Keratinocyte (primary cell): ENCODE data around the gene ERC1. TPM values are rescaled to one million over a fixed set of nuclear protein-coding genes. Genes with fewer than 3 reads are reported as not detected.

ENCODE experiments used
- DNase-seq: peaks from one replicate; pipeline ENCODE4 v3.0.0-alpha.2; 2011; ENCODE audit warnings: low read depth, missing footprints, low spot score
- FAIRE-seq: peaks from 2 replicates; lab custom pipeline; 2011; peaks lifted over from hg19 to GRCh38; lab: Jason Lieb, UNC
- H2AFZ ChIP-seq: 2 replicates; pipeline ENCODE4 v1.6.0; 2012; ENCODE audit warnings: low read length, control low read depth, inconsistent platforms; ENCODE audit not compliant: control insufficient read depth
- H3K27ac ChIP-seq: 2 replicates; pipeline ENCODE4 v1.5.1; 2011; ENCODE audit warnings: low read length; ENCODE audit not compliant: control insufficient read depth, insufficient read depth
- H3K27me3 ChIP-seq: 3 replicates; pipeline ENCODE4 v1.6.0; 2011; ENCODE audit warnings: low read length; ENCODE audit not compliant: control insufficient read depth, insufficient read depth; ENCODE audit errors: extremely low read depth
- H3K36me3 ChIP-seq, 2 experiments: 2 replicates in 1 of 2; 3 replicates in 1 of 2; pipeline ENCODE4 v1.5.1; 2011; ENCODE audit warnings: low read length in 2 of 2, mild to moderate bottlenecking in 1 of 2; ENCODE audit not compliant: control insufficient read depth in 2 of 2, insufficient read depth in 2 of 2; ENCODE audit errors: extremely low read depth in 1 of 2
- H3K4me1 ChIP-seq: 3 replicates; pipeline ENCODE4 v1.5.1; 2011; ENCODE audit warnings: low read length; ENCODE audit not compliant: control insufficient read depth, insufficient read depth; ENCODE audit errors: extremely low read depth
- H3K4me2 ChIP-seq: 3 replicates; pipeline ENCODE4 v1.6.0; 2011; ENCODE audit warnings: low read depth, low read length; ENCODE audit not compliant: control insufficient read depth, insufficient read depth; ENCODE audit errors: extremely low read depth
- H3K4me3 ChIP-seq, 3 experiments: fragments of 200-600 bp in 1 of 3; sonication (generic) in 1 of 3; 2 replicates in 2 of 3; 3 replicates in 1 of 3; pipeline ENCODE4 v1.5.1; 2011 to 2016; ENCODE audit warnings: low read length in 3 of 3, mild to moderate bottlenecking in 3 of 3, control low read depth in 2 of 3, inconsistent platforms in 1 of 3, low read depth in 1 of 3, mixed read lengths in 1 of 3, mixed run types in 1 of 3, moderate library complexity in 1 of 3; ENCODE audit not compliant: control insufficient read depth in 2 of 3, insufficient read depth in 2 of 3; ENCODE audit errors: extremely low read depth in 1 of 3
- H3K79me2 ChIP-seq: 2 replicates; pipeline ENCODE4 v1.6.0; 2012; ENCODE audit warnings: low read length; ENCODE audit not compliant: control insufficient read depth, insufficient read depth
- H3K9ac ChIP-seq: 3 replicates; pipeline ENCODE4 v1.6.0; 2011; ENCODE audit warnings: low read length; ENCODE audit not compliant: control insufficient read depth, insufficient read depth; ENCODE audit errors: extremely low read depth
- H3K9me1 ChIP-seq: 3 replicates; pipeline ENCODE4 v1.6.0; 2011; ENCODE audit warnings: low read length; ENCODE audit not compliant: control insufficient read depth, insufficient read depth; ENCODE audit errors: extremely low read depth
- H3K9me3 ChIP-seq: 2 replicates; pipeline ENCODE4 v1.5.1; 2012; ENCODE audit warnings: low read depth, low read length; ENCODE audit not compliant: control insufficient read depth
- H4K20me1 ChIP-seq: 3 replicates; pipeline ENCODE4 v1.6.0; 2011; ENCODE audit warnings: low read length; ENCODE audit not compliant: control insufficient read depth, insufficient read depth; ENCODE audit errors: extremely low read depth
- EZH2 ChIP-seq: IDR thresholded peaks from one replicate; pipeline ENCODE4 v1.6.1; 2012; ENCODE audit warnings: inconsistent platforms, mild to moderate bottlenecking, low read length, moderate library complexity
- dilution Hi-C: fragments of 300-500 bp; cut with MboI; formaldehyde crosslinking; loops from one replicate; pipeline ENCODE4 v1.7.0; 2020; ENCODE audit warnings: low sequenced_read_pairs; ENCODE audit not compliant: extremely low pct_ligation_motif_present
- polyA plus RNA-seq, 5 experiments: library from polyadenylated mRNA; depleted of rRNA in 3 of 5; stranded (reverse) in 3 of 5; stranded (forward) in 1 of 5; unstranded in 1 of 5; fragments of >200 nt; gene quantifications; 1 replicate in 1 of 5; 2 replicates in 3 of 5; 3 replicates in 1 of 5; pipeline versions ENCODE4 v1.2.1 to v1.2.3, GENCODE V29; 2011 to 2012; ENCODE audit warnings: missing spikeins in 2 of 5, low read depth in 1 of 5, low replicate concordance in 1 of 5
- TF ChIP-seq, protein P1 (sequence below), 3 experiments: IDR thresholded peaks in 1 of 3; conservative IDR thresholded peaks in 1 of 3; optimal IDR thresholded peaks in 1 of 3; 2 replicates in 2 of 3; 3 replicates in 1 of 3; pipeline versions ENCODE3 to v1.5.1; 2011; ENCODE audit warnings: low read length in 3 of 3, mild to moderate bottlenecking in 3 of 3, moderate library complexity in 2 of 3, control low read depth in 1 of 3, inconsistent platforms in 1 of 3; ENCODE audit not compliant: insufficient read depth in 2 of 3; ENCODE audit errors: extremely low read depth in 1 of 3

The ERC1 gene
- polyA plus RNA-seq, 1 donor (not counting 4 experiments of a cell fraction or from before 2014, with no cell fraction given) = 16.1 TPM

GRCh38 chr12:1395421-1395955 lies 404.5 kb downstream of the ERC1 start:
- Histone ChIP-seq H3K9me1 (no peaks in the 10 kb centered on the region), H3K36me3 (peaks cover 4 to 11% of the 10 kb centered on the region in 2 experiments), H3K4me2 (no peak overlapping the region), H3K4me1 (no peaks in the 10 kb centered on the region), H4K20me1 (no peaks in the 10 kb centered on the region), H2AFZ (no peak overlapping the region), H3K9ac (no peak overlapping the region), H3K9me3 (peaks cover 11% of the 10 kb centered on the region), H3K27me3 (no peaks in the 10 kb centered on the region), H3K27ac (no peak overlapping the region), H3K79me2 (no peaks in the 10 kb centered on the region), H3K4me3 (no peak overlapping the region)
- TF ChIP-seq, protein P1, sequence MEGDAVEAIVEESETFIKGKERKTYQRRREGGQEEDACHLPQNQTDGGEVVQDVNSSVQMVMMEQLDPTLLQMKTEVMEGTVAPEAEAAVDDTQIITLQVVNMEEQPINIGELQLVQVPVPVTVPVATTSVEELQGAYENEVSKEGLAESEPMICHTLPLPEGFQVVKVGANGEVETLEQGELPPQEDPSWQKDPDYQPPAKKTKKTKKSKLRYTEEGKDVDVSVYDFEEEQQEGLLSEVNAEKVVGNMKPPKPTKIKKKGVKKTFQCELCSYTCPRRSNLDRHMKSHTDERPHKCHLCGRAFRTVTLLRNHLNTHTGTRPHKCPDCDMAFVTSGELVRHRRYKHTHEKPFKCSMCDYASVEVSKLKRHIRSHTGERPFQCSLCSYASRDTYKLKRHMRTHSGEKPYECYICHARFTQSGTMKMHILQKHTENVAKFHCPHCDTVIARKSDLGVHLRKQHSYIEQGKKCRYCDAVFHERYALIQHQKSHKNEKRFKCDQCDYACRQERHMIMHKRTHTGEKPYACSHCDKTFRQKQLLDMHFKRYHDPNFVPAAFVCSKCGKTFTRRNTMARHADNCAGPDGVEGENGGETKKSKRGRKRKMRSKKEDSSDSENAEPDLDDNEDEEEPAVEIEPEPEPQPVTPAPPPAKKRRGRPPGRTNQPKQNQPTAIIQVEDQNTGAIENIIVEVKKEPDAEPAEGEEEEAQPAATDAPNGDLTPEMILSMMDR (optimal IDR thresholded peaks at IDR 0.05 in 1 of 3, IDR thresholded peaks at IDR 0.05 in 1 of 3, conservative IDR thresholded peaks at IDR 0.05 in 1 of 3; ENCODE audit: extremely low read depth in 1 of 3, insufficient read depth in 2 of 3, low read length in 3 of 3) = no peak
- no peak for TF ChIP-seq EZH2
- no peak for DNase-seq
- dilution Hi-C loops = no loop called here
- FAIRE-seq = no peak

DNA sequence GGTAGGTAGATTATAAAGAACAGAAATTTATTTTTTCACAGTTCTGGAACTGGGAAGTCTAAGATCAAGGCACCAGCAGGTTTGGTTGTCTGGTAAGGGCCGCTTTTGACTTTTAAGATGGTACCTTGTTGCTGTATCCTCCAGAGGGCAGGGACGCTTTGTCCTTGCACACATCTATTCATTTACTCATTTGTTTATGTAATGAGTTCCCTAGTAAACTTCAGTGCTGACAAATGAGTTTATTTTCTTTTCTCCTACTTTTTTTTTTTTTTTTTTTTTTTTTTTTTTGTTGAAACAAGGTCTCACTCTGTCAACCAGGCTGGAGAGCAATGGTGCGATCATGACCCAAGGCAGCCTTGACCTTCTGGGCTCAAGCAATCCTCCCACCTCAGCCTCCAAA lies 407.6 kb downstream of the ERC1 start:
- no peak overlapping the region for H3K27ac ChIP-seq
- no peak overlapping the region for H3K4me2 ChIP-seq
- H3K4me3 ChIP-seq = no peak overlapping the region
- no peak overlapping the region for H3K9ac ChIP-seq
- no peak for FAIRE-seq
- dilution Hi-C loops = no loop called here
- no peaks in the 10 kb centered on the region for H3K4me1 ChIP-seq
- H2AFZ ChIP-seq = no peak overlapping the region
- no peaks in the 10 kb centered on the region for H3K79me2 ChIP-seq
- no peaks in the 10 kb centered on the region for H4K20me1 ChIP-seq
- TF ChIP-seq, protein P1 (optimal IDR thresholded peaks at IDR 0.05 in 1 of 3, IDR thresholded peaks at IDR 0.05 in 1 of 3, conservative IDR thresholded peaks at IDR 0.05 in 1 of 3; ENCODE audit: extremely low read depth in 1 of 3, insufficient read depth in 2 of 3, low read length in 3 of 3) = peak in 1 of 3 experiments; percentile 19
- no peak for TF ChIP-seq EZH2
- H3K9me1 ChIP-seq = no peaks in the 10 kb centered on the region
- H3K9me3 ChIP-seq = no peaks in the 10 kb centered on the region
- peaks cover 0 to 2% of the 10 kb centered on the region in 2 experiments for H3K36me3 ChIP-seq
- DNase-seq = no peak
- no peaks in the 10 kb centered on the region for H3K27me3 ChIP-seq
